ENCODE data around the gene CCDC33.

CCDC33 gene

DNA sequence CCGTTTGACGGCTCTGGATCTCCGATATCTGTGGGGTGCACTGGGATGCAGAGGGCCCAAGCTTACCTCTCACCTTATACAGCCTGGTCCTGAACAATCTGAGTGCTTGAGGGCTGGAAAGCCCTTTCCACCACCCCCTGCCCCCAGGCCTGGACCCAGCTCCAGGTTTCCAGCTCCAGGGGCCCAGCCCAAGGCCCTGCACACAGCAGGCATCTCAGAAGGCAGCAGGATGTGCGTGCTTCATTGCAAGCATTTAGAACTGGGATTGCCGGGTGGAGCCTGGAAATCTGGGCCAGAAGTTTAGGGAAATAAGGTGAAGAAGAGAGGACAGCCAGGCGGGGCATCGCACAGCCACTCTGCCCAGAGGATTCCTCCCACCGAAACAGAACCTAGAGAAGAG is 25.6 kb downstream of the CCDC33 start:
- no peaks in the 10 kb centered on the region for H3K36me3 ChIP-seq (ENCODE audit: control insufficient read depth in 2 of 2, insufficient read depth in 1 of 2, low read length in 2 of 2)
- no peak overlapping the region for H3K27ac ChIP-seq (ENCODE audit: extremely low read depth, low read depth, low read length)
- CTCF ChIA-PET = interaction anchor here (0.6 to 1.0 kb wide), 2 partner anchors 89 to 365 kb away, joined by 3 read pairs; no protein-coding TSS in a partner anchor
- H3K9me3 ChIP-seq (ENCODE audit: control insufficient read depth, insufficient read depth, low read depth, low read length) = no peaks in the 10 kb centered on the region
- POLR2A ChIA-PET = no interaction called here
- H3K4me3 ChIP-seq (ENCODE audit: low read depth, low read length) = no peak overlapping the region
- TF ChIP-seq ZIC2 (tag by site-specific recombination; IDR thresholded peaks at IDR 0.05) (peak; percentile 51), ZNF514 (tag by site-specific recombination; IDR thresholded peaks at IDR 0.05) (no peak)
- no peaks in the 10 kb centered on the region for H3K4me1 ChIP-seq (ENCODE audit: control insufficient read depth, insufficient read depth, low read length)

GRCh38 chr15:74262151-74262550 is 26.0 kb downstream of the CCDC33 start:
- no peaks in the 10 kb centered on the region for H3K4me1 ChIP-seq (ENCODE audit: control insufficient read depth, insufficient read depth, low read length)
- ChIA-PET POLR2A (no interaction called here), CTCF (interaction anchor here (0.6 to 1.0 kb wide), 4 partner anchors 25 to 365 kb away, joined by 3 to 5 read pairs (median 3); no protein-coding TSS in a partner anchor)
- H3K36me3 ChIP-seq (ENCODE audit: control insufficient read depth in 2 of 2, insufficient read depth in 1 of 2, low read length in 2 of 2) = no peaks in the 10 kb centered on the region
- TF ChIP-seq GLIS2 (tag by site-specific recombination; IDR thresholded peaks at IDR 0.05) (no peak), BCL11A (tag by site-specific recombination; IDR thresholded peaks at IDR 0.05; ENCODE audit: low read depth) (no peak), ZBTB7A (tag by site-specific recombination; IDR thresholded peaks at IDR 0.05; ENCODE audit: low read depth) (no peak), ZNF791 (tag by site-specific recombination; IDR thresholded peaks at IDR 0.05) (no peak), ZNF510 (tag by site-specific recombination; IDR thresholded peaks at IDR 0.05; ENCODE audit: insufficient replicate concordance) (no peak), ZBTB1 (tag by site-specific recombination; IDR thresholded peaks at IDR 0.05) (no peak), ZNF19 (tag by site-specific recombination; IDR thresholded peaks at IDR 0.05; ENCODE audit: low read depth) (no peak), EGR2 (tag by site-specific recombination; IDR thresholded peaks at IDR 0.05; ENCODE audit: low read depth) (no peak), ZNF404 (tag by site-specific recombination; IDR thresholded peaks at IDR 0.05) (no peak), ZNF768 (tag by site-specific recombination; IDR thresholded peaks at IDR 0.05) (no peak), ZNF560 (tag by site-specific recombination; IDR thresholded peaks at IDR 0.05; ENCODE audit: borderline replicate concordance) (no peak), GLI4 (tag by site-specific recombination; IDR thresholded peaks at IDR 0.05) (no peak)
- no peak overlapping the region for H3K27ac ChIP-seq (ENCODE audit: extremely low read depth, low read depth, low read length)
- no peak overlapping the region for H3K4me3 ChIP-seq (ENCODE audit: low read depth, low read length)
- H3K9me3 ChIP-seq (ENCODE audit: control insufficient read depth, insufficient read depth, low read depth, low read length) = no peaks in the 10 kb centered on the region

DNA sequence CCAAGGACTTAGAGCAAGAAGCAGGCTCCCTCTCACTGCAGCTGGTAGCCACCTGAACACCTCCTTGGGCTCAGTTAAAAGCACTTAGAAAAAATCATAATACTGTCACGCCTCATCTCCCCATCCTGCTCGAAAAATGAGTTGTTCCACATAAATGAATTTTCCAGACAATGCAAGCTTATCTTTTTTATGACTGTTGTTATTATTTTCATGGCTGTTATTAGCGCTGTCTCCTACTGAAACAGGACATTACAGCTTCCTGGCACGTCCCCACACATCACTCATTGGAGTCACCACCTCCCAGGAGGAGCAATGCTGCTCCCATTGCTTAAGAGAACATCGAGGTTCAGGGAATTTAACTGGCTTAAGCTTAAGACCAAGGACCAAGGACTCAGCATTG is 26.5 kb downstream of the CCDC33 start:
- ChIA-PET POLR2A (no interaction called here), CTCF (interaction anchor here (0.6 to 1.0 kb wide), 4 partner anchors 25 to 366 kb away, joined by 3 to 5 read pairs (median 3); no protein-coding TSS in a partner anchor)
- Histone ChIP-seq H3K27ac (ENCODE audit: extremely low read depth, low read depth, low read length) (no peak overlapping the region), H3K4me3 (ENCODE audit: low read depth, low read length) (no peak overlapping the region), H3K36me3 (ENCODE audit: control insufficient read depth in 2 of 2, insufficient read depth in 1 of 2, low read length in 2 of 2) (no peaks in the 10 kb centered on the region), H3K4me1 (ENCODE audit: control insufficient read depth, insufficient read depth, low read length) (no peaks in the 10 kb centered on the region), H3K9me3 (ENCODE audit: control insufficient read depth, insufficient read depth, low read depth, low read length) (no peaks in the 10 kb centered on the region)
- TF ChIP-seq ZSCAN16 (tag by site-specific recombination; IDR thresholded peaks at IDR 0.05) = no peak
- TF ChIP-seq ZNF138 (tag by site-specific recombination; IDR thresholded peaks at IDR 0.05; ENCODE audit: borderline replicate concordance) = no peak
- TF ChIP-seq, protein P1, sequence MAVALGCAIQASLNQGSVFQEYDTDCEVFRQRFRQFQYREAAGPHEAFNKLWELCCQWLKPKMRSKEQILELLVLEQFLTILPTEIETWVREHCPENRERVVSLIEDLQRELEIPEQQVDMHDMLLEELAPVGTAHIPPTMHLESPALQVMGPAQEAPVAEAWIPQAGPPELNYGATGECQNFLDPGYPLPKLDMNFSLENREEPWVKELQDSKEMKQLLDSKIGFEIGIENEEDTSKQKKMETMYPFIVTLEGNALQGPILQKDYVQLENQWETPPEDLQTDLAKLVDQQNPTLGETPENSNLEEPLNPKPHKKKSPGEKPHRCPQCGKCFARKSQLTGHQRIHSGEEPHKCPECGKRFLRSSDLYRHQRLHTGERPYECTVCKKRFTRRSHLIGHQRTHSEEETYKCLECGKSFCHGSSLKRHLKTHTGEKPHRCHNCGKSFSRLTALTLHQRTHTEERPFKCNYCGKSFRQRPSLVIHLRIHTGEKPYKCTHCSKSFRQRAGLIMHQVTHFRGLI (tag by site-specific recombination; IDR thresholded peaks at IDR 0.05) = no peak
- no peak for TF ChIP-seq ZNF169 (tag by site-specific recombination; IDR thresholded peaks at IDR 0.05)
- TF ChIP-seq HOXA7 (CRISPR knock-in tag; IDR thresholded peaks at IDR 0.05; ENCODE audit: borderline replicate concordance) = no peak
- TF ChIP-seq ZNF274 (IDR thresholded peaks at IDR 0.05; ENCODE audit: low read length) = no peak
- no peak for TF ChIP-seq ZNF274 (tag by site-specific recombination; IDR thresholded peaks at IDR 0.05; ENCODE audit: borderline replicate concordance)
- peak; percentile 92 for TF ChIP-seq OSR2 (tag by site-specific recombination; IDR thresholded peaks at IDR 0.05)
- TF ChIP-seq, protein P2, sequence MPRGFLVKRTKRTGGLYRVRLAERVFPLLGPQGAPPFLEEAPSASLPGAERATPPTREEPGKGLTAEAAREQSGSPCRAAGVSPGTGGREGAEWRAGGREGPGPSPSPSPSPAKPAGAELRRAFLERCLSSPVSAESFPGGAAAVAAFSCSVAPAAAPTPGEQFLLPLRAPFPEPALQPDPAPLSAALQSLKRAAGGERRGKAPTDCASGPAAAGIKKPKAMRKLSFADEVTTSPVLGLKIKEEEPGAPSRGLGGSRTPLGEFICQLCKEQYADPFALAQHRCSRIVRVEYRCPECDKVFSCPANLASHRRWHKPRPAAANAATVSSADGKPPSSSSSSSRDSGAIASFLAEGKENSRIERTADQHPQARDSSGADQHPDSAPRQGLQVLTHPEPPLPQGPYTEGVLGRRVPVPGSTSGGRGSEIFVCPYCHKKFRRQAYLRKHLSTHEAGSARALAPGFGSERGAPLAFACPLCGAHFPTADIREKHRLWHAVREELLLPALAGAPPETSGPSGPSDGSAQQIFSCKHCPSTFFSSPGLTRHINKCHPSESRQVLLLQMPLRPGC (tag by site-specific recombination; IDR thresholded peaks at IDR 0.05) = no peak
- no peak for TF ChIP-seq ZNF398 (tag by site-specific recombination; IDR thresholded peaks at IDR 0.05)
- TF ChIP-seq, protein P3, sequence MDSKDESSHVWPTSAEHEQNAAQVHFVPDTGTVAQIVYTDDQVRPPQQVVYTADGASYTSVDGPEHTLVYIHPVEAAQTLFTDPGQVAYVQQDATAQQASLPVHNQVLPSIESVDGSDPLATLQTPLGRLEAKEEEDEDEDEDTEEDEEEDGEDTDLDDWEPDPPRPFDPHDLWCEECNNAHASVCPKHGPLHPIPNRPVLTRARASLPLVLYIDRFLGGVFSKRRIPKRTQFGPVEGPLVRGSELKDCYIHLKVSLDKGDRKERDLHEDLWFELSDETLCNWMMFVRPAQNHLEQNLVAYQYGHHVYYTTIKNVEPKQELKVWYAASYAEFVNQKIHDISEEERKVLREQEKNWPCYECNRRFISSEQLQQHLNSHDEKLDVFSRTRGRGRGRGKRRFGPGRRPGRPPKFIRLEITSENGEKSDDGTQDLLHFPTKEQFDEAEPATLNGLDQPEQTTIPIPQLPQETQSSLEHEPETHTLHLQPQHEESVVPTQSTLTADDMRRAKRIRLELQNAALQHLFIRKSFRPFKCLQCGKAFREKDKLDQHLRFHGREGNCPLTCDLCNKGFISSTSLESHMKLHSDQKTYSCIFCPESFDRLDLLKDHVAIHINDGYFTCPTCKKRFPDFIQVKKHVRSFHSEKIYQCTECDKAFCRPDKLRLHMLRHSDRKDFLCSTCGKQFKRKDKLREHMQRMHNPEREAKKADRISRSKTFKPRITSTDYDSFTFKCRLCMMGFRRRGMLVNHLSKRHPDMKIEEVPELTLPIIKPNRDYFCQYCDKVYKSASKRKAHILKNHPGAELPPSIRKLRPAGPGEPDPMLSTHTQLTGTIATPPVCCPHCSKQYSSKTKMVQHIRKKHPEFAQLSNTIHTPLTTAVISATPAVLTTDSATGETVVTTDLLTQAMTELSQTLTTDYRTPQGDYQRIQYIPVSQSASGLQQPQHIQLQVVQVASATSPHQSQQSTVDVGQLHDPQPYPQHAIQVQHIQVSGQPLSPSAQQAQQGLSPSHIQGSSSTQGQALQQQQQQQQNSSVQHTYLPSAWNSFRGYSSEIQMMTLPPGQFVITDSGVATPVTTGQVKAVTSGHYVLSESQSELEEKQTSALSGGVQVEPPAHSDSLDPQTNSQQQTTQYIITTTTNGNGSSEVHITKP (tag by site-specific recombination; IDR thresholded peaks at IDR 0.05) = peak; percentile 71
